ENCODE measurements around the gene KCNE1.

GRCh38 chr21:34526618-34527290 lies 14.7 kb upstream of the KCNE1 start:
- TF ChIP-seq CTCF (IDR thresholded peaks at IDR 0.05) (no peak), POLR2A (IDR thresholded peaks at IDR 0.05) (peak in 1 of 4 donors; percentile 53), POLR2AphosphoS5 (IDR thresholded peaks at IDR 0.05) (peak; percentile 92 to 95 (median 93))
